GM18907 (cell line): ENCODE results near the gene JMJD8.

Source experiments
- ATAC-seq: cut with Tn5 transposase; IDR thresholded peaks from one replicate; pipeline ENCODE4 v1.9.1; 2021; ENCODE audit warnings: mild to moderate bottlenecking, moderate library complexity; ENCODE audit not compliant: unreplicated experiment

Gene JMJD8

DNA sequence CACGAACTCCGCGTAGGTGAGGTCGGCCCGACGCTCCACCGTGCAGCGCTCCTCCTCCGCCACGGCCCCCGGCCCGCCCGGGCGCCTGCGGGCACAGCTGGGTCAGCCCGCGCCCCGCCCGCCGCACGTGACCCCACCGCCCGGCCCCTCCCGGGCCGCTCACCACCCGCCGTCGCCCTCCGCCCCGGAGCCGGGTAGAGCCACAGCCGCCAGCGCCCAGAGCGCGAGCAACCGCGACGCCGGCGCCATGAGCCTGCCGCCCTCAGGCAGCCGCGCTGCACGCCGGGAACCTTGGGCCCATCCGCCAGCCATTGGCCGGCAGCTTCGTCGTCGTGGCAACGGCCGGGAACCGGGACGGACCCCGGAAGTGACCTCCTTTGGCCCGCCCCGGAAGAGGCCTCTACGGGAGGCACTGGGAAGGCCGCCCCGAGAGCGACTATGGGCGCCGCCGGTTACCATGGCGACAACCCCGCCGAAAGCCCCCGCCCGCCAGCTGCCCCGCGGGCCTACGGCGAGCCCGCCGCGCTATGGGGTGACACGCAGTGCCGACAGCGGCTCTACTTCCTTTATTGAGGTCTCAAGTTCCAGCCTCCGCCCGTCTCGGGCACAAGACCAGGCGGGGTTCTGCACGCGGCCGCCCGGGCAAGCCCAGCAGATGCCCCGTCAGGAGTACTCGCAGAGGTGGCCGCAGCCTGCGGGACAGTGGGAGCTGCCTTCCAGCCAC lies at the start of gene JMJD8:
Gene JMJD8 (minus strand): TSS at position 264 of the 724 bp plus-strand sequence. CDS start 15 bp downstream, at position 249.
- peak; percentile 59 for ATAC-seq

DNA sequence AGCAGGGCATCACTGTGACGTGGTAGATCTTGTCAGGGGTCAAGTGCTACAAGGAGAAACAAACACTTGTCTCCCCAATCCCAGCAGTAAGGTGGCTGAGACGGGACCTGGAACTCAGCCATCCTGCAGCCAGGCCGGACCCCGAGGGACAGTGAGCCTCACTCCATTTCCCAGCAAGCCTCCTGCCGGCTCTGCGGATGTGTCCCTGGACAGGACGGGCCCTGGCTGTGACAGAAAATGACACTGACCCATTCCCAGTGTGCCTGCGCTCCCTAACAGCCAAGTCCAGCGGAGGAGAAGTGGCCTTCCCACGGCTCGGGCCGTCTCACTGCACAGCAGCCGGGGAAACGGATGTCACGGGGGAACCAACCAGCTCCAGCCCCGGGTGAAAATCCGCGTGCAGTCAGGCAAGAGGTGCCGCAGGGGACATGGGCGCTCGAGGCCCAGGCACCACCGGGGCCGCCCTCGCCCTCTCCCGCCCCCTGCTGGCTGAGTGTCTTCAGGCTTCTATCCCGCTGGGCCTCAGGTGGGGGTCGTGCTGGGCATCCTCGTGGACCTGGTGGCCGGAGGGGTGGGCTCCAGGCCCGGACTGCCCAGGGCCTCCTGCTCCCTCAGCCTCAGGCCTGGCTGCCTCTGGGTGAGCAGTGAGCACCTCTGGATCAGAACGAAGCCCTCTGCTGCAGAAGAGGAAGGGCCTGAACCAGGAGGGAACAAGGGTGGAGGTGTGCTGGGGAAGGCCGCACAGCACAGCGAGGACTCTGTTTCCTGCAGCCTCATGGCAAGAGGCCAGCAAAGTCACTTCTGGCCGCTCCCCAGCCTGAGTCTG lies 49.5 kb upstream of the JMJD8 start:
- no peak for ATAC-seq

DNA sequence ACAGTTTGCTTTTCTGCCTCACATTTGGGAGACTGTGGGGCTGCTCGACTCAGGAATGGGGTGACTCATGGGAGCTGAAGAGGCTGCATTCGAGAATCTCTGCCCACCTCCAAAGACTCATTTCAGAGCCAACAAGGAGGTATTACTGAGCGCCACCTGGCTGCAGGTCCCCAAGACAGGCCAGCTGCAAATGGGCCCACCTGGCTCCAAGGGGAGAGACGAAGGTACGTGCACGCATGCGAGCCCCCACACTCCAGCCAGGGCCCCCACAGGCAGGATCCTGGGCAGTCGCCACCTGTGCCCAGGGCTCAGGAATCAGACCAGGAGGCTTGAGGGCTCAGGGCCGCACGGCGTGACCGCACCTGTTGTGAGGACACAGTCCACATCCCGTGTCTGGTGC lies 48.8 kb upstream of the JMJD8 start:
- no peak for ATAC-seq

DNA sequence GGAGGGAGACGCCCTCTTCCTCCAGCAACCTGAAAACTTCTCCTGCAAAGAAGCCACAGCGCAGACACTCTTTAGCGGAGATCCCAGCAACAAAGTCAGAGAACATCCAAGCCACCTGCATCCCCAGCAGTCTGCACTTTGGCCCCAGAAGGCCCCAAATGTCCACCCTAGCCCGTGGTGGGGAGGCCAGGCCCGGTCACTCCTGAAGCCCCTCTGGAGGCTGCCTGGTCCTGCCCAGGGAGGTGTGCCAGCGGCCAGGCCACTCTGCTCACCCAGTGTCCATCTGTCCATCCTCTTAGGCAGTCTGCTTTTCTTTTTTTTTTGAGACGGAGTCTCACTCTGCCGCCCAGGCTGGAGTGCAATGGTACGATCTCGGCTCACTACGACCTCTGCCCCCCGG lies 48.2 kb upstream of the JMJD8 start:
- ATAC-seq, result no peak

- ATAC-seq, result no peak
Measured at GRCh38 chr16:730666-731509, 46.8 kb upstream of the JMJD8 start.

DNA sequence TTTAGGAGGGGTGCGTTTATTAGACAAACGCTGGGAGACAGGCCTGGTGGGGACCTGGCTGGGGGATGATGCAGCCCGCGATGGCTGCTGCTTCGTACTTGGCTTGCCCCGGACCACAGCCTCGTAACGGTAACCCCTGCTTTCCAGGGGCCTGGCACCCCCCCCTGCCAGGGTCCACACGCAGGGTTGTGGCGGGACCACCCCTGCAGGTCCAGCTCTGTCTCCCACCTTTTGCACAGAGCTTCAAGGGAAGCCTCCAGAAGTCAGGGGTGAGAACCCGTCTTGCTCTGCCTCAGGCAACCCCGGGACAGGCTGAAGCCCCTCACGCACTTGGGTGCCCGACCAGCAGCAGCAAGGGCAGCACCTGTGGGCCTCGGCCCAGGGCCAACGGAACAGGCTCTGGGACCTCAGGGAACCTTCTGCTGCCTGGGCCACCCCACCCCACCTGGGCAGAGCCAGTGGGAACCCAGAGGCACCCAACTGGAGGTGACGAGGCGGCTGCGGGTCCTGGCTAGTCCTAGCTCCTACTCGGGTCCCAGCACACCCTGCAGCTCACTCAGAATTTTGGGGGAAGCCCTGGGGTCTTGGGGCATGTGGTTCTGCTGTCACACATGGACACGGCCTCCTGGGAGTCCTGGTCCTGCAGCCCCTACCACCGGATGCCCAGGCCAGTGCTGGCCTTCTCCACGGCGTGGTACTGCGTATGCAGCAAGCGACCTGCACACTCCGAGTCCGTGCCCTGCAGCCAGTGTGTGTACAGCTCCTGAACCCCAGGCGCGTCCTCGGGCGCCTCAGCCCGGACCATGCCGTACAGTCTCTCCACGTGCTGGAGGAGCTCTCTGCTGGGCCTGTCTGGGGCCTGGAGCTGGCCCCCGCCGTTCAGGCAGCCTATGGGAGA lies 45.9 kb upstream of the JMJD8 start:
- no peak for ATAC-seq

GRCh38 chr16:728890-729744 lies 45.0 kb upstream of the JMJD8 start:
- no peak for ATAC-seq

DNA sequence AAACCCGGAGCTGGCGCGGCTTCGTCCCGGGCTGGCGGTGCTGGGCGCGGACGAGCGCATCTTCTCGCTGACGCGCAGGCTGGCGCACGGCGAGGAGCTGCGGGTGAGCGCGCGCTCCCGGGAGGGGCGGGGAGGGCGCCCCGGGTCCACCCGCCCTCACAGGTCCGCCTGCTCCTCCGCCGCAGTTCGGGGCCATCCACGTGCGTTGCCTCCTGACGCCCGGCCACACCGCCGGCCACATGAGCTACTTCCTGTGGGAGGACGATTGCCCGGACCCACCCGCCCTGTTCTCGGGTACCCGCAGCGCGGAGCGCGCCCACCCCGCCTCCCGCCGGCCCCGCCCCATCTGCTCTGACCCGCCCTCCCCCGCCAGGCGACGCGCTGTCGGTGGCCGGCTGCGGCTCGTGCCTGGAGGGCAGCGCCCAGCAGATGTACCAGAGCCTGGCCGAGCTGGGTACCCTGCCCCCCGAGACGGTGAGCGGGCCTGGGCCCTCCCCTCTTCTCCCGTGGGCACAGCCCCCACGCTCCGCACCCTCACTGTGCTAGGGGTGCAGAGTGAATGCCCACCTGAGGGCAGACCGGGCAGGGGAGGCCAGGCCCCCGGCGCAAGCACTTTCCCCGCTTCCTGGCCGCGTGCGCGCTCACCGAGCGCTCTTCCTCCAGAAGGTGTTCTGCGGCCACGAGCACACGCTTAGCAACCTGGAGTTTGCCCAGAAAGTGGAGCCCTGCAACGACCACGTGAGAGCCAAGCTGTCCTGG lies 44.2 kb upstream of the JMJD8 start:
- ATAC-seq, result peak; percentile 35

DNA sequence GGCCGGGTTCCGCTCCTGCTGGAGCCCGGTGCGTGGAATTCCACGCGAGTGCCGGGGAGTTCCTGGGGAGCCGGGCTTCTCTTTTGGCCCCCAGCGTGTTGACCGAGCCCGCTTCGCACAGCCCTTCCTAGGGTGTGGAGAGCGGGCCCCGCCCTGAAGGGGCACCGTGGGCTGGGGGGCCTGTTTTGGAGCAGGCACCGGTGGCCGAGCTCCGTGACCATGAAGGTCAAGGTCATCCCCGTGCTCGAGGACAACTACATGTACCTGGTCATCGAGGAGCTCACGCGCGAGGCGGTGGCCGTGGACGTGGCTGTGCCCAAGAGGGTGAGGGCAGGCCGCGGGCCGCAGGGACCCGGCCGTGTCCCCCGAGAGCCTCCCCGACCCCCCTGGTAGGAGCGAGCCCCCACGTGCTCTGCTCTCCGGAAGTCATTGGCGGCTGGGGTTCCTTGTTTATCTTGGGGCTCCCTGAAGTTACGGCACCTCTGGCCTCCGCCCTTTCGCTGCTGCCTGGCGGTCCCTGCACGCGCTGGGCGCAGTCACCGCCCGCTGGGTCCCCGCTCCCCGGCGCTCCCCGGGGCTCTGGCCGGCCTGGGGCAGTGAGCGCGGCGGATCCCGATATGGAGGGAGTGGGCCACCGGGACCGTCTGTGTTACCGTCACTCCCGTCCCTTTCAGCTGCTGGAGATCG lies 43.3 kb upstream of the JMJD8 start:
- no peak for ATAC-seq

DNA sequence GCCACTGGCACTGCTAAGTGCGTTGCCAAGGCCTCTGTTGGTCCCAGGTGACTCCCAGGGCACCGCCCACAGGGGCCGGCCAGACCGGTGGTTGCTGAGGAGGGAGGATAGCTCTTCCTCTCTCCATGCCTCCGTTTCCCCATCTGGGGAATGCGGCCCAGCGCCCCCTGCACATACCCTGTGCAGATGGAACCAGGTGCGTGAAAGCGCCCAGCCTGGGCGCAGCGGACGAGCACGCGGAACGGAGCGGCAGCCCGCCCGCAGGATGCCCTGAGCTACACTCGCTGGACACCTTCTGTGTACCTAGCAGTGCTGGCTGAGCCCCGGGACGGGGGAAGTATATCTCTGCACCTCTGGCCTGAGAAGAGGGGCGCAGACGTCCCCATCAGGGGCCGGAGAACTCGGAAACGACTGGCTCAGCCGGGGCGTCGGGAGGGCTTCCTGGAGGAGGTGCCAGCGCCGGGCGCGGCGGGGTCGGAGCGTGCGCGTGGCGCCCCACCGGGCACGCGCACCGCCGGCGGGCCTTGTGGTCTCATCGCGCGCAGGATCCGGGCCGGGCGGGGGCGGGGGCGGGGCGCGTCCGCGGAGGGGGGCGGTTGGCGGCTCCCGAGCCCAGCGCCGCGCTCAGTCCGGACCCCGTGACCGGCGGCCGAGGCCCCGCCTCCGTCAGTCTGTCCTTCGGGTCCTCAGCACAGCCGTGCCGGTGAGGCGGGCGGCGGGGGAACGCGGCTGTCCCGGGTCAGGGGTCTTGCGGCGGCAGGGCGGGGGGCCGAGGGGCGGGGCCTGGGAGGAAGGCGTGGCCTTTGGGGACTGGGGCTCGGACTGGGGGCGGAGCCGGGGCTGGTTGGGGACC lies 42.5 kb upstream of the JMJD8 start, which contains the start of the genes CCDC78 and HAGHL:
Gene CCDC78 (minus strand): TSS at position 6 of the 853 bp plus-strand sequence. CDS start 76 bp downstream, outside the sequence.
Gene HAGHL (plus strand): TSS at position 669 of the 853 bp plus-strand sequence. CDS start 404 bp downstream, outside the sequence.
- no peak for ATAC-seq

GRCh38 chr16:726188-726437 lies 42.0 kb upstream of the JMJD8 start:
- ATAC-seq, result no peak

DNA sequence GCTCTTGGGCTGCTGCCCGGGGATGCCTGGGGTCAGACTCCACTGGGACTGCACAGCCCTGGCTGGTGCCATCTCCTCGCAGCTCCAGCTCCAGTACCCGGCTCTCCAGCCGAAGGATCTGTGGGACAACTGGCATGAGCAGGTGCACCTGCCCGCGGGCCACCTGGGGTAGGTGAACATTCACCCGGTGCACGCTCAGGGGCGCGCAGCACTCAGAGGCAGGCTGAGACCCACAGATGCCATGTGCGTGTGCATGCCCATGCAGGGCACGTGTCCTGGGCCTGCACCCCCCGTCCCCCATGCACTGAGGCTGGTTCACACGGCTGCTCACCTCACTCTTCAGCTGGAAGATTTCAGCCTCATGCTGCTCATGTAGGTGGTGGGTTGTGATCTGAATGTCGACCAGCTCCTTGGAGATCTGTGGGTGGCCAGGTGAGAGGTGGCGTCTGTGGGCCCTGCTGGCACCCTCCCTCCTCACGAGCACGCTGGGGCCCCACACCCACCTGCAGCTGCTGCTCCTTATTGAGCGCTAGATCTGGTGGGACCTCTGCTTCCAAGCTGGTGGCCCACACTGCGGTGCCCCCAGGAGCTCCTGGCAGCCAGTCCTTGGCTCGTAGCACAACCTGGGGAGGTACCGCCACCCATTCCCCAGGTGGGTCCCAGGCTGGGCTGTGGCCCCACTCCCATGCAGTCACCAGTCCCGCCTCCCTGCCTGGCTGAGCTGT lies 41.5 kb upstream of the JMJD8 start:
- ATAC-seq, result no peak

- no peak for ATAC-seq
Measured at GRCh38 chr16:725041-725376, 40.9 kb upstream of the JMJD8 start.

DNA sequence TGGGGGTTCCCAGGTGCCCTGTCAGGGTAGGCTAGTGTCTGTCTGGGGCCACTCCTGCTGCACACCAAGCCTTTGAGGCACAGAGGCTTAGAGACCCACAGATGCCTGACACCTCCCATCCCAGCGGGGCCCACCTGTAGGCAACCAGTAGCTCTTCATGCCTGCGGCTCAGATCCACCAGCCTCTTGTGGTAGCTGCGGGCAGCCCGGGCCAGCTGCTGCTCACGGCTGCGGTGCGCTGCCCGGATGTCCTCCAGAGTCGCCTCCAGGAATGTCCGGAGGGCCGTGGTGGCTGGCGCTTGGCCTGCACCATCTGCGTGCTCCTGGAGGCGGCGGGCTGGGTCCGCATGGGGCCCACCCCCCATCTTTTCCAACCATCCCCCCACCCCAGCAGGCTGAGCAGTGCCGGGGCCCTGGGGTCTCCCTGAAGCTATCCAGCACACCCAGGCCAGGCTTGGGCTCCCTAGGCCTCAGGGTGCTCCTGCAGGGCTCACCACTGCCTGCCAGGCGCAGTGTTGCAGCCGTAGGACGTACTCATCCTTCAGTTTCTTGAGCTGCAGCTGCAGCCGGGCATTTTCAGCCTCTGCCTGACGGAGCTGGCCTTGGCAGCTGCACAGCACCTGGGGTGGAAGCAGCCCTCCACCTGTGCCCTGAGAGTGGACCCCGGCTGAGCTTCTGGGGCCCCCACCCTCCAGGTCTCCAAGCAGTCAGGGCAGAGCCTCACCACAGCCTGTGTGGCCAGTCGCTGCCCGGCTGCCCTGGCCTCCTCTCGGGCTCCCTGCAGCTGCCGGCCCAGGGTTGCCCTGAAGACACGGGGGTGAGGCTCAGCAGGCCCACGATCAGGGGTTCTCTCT lies 40.3 kb upstream of the JMJD8 start:
- no peak for ATAC-seq

GRCh38 chr16:723695-724094 lies 39.6 kb upstream of the JMJD8 start:
- no peak for ATAC-seq
